Measurements from ENCODE around the gene ZNF358. TPM values are rescaled to one million over a fixed set of nuclear protein-coding genes. Genes with fewer than 3 reads are reported as not detected.

The ZNF358 gene
- total and polyA plus RNA-seq, 10 donors: 22.8 to 50.5 (median 43.1) TPM

DNA sequence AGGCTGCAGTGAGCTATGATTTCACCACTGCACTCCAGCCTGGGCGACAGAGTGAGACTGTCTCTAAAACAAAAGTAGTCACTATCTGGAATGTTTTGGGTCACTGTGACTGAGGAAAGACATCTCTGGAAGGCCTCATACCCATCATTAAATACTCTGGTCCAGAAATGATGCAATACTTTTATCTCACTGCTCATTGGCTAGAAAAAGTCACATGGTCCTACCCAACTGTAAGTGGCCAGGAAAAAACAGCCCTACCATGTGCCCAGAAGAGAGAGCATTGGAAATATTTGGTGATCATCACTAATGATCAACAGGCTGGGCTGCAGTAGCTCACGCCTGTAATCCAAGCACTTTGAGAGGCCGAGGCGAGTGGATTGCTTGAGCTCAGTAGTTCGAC, 49.4 kb downstream of the ZNF358 start:
- peaks cover 0 to 28% (median 15%) of the 10 kb centered on the region in 6 donors for H3K36me3 ChIP-seq
- H3K4me1 ChIP-seq: peaks cover 0 to 6% (median 5%) of the 10 kb centered on the region in 6 donors
- H3K4me3 ChIP-seq: no peak overlapping the region
- intact Hi-C loops (cut with DNase I; ENCODE audit: low total_unique reads): loop anchor here (5.0 kb wide), 2 partner anchors 117 to 237 kb away; partner anchors contain the start of gene TRAPPC5
- 75 to 98% (median 94%) methylated on average over 5 of the region's 5 CpGs for WGBS, 5 donors
- no peaks in the 10 kb centered on the region for H3K27me3 ChIP-seq (replicated peaks in 1 of 7)
- H3K9me3 ChIP-seq: no peaks in the 10 kb centered on the region
- H3K27ac ChIP-seq: no peak overlapping the region
- TF ChIP-seq, protein P1, sequence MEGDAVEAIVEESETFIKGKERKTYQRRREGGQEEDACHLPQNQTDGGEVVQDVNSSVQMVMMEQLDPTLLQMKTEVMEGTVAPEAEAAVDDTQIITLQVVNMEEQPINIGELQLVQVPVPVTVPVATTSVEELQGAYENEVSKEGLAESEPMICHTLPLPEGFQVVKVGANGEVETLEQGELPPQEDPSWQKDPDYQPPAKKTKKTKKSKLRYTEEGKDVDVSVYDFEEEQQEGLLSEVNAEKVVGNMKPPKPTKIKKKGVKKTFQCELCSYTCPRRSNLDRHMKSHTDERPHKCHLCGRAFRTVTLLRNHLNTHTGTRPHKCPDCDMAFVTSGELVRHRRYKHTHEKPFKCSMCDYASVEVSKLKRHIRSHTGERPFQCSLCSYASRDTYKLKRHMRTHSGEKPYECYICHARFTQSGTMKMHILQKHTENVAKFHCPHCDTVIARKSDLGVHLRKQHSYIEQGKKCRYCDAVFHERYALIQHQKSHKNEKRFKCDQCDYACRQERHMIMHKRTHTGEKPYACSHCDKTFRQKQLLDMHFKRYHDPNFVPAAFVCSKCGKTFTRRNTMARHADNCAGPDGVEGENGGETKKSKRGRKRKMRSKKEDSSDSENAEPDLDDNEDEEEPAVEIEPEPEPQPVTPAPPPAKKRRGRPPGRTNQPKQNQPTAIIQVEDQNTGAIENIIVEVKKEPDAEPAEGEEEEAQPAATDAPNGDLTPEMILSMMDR (IDR thresholded peaks at IDR 0.05 in 8 of 11, conservative IDR thresholded peaks at IDR 0.05 in 3 of 11): no peak
- TF ChIP-seq POLR2AphosphoS5 (IDR thresholded peaks at IDR 0.05) (no peak), POLR2A (IDR thresholded peaks at IDR 0.05) (no peak)
- DNase-seq: no peak

Small RNA genes lying within 50 kb of the gene (small RNA-seq; reads per million reads assigned to genes)
- 0 reads per million in 4 donors for gene AC008878.2

Other genes with a start within 250 kb of the ZNF358 start
- 100 to 1,000 TPM; 202 to 467 (median 368) TPM for gene INSR, start 221.7 kb upstream of the ZNF358 start, total RNA-seq
- 10 to 100 TPM in 2 of 3 donors, 1 to 10 TPM in 1; 7.6 to 21.5 (median 20.7) TPM for gene INSR, start 221.7 kb upstream of the ZNF358 start, polyA plus RNA-seq
- 10 to 100 TPM; 60.2 to 79.8 (median 71.1) TPM for gene ARHGEF18, start 167.2 kb upstream of the ZNF358 start, total RNA-seq
- 10 to 100 TPM; 24.3 to 56.9 (median 38.1) TPM for gene ARHGEF18, start 167.2 kb upstream of the ZNF358 start, polyA plus RNA-seq
- 1 to 10 TPM; 2.3 to 9.6 (median 5.2) TPM for gene PEX11G, start 27.1 kb upstream of the ZNF358 start, total RNA-seq
- gene PEX11G, start 27.1 kb upstream of the ZNF358 start, polyA plus RNA-seq: 1 to 10 TPM; 3.4 to 7.8 (median 4.0) TPM
- 100 to 1,000 TPM in 6 of 7 donors, 10 to 100 TPM in 1; 76.9 to 166 (median 131) TPM for gene MCOLN1, start 6.5 kb downstream of the ZNF358 start, total RNA-seq
- 100 to 1,000 TPM in 1 of 3 donors, 10 to 100 TPM in 2; 25.1 to 106 (median 68.5) TPM for gene MCOLN1, start 6.5 kb downstream of the ZNF358 start, polyA plus RNA-seq
- 100 to 1,000 TPM; 125 to 225 (median 151) TPM for gene PNPLA6, start 19.6 kb downstream of the ZNF358 start, total RNA-seq
- gene PNPLA6, start 19.6 kb downstream of the ZNF358 start, polyA plus RNA-seq: 100 to 1,000 TPM in 2 of 3 donors, 10 to 100 TPM in 1; 51.0 to 142 (median 130) TPM
- 1 to 10 TPM in 3 of 7 donors, under 1 TPM in 4; 0.28 to 1.5 (median 0.85) TPM for gene CAMSAP3, start 79.8 kb downstream of the ZNF358 start, total RNA-seq
- gene CAMSAP3, start 79.8 kb downstream of the ZNF358 start, polyA plus RNA-seq: under 1 TPM; 0.52 to 0.77 (median 0.76) TPM
- 10 to 100 TPM; 37.2 to 52.2 (median 41.4) TPM for gene XAB2, start 113.4 kb downstream of the ZNF358 start, total RNA-seq
- 10 to 100 TPM; 31.8 to 49.0 (median 48.3) TPM for gene XAB2, start 113.4 kb downstream of the ZNF358 start, polyA plus RNA-seq
- gene PET100, start 113.7 kb downstream of the ZNF358 start, total RNA-seq: 10 to 100 TPM in 6 of 7 donors, 1 to 10 TPM in 1; 8.7 to 94.5 (median 77.3) TPM
- gene PET100, start 113.7 kb downstream of the ZNF358 start, polyA plus RNA-seq: 100 to 1,000 TPM; 111 to 130 (median 125) TPM
- 1 to 10 TPM in 6 of 7 donors, not detected in 1; 1.5 to 2.7 (median 2.0) TPM for gene PCP2, start 117.6 kb downstream of the ZNF358 start, total RNA-seq
- gene PCP2, start 117.6 kb downstream of the ZNF358 start, polyA plus RNA-seq: 1 to 10 TPM; 2.5 to 5.9 (median 3.5) TPM
- 100 to 1,000 TPM; 144 to 455 (median 185) TPM for gene STXBP2, start 121.0 kb downstream of the ZNF358 start, total RNA-seq
- 100 to 1,000 TPM in 1 of 3 donors, 10 to 100 TPM in 2; 58.8 to 198 (median 94.4) TPM for gene STXBP2, start 121.0 kb downstream of the ZNF358 start, polyA plus RNA-seq
- 10 to 100 TPM in 4 of 7 donors, 1 to 10 TPM in 3; 5.4 to 44.0 (median 12.4) TPM for gene RETN, start 152.9 kb downstream of the ZNF358 start, total RNA-seq
- gene RETN, start 152.9 kb downstream of the ZNF358 start, polyA plus RNA-seq: 10 to 100 TPM; 26.0 to 60.6 (median 51.1) TPM
- 10 to 100 TPM; 12.9 to 95.6 (median 28.7) TPM for gene MCEMP1, start 161.0 kb downstream of the ZNF358 start, total RNA-seq
- 10 to 100 TPM in 2 of 3 donors, 1 to 10 TPM in 1; 3.9 to 23.7 (median 11.7) TPM for gene MCEMP1, start 161.0 kb downstream of the ZNF358 start, polyA plus RNA-seq
- gene TRAPPC5, start 164.7 kb downstream of the ZNF358 start, total RNA-seq: 10 to 100 TPM; 47.2 to 88.5 (median 77.4) TPM
- gene TRAPPC5, start 164.7 kb downstream of the ZNF358 start, polyA plus RNA-seq: 100 to 1,000 TPM in 2 of 3 donors, 10 to 100 TPM in 1; 94.3 to 159 (median 128) TPM
- gene FCER2, start 186.0 kb downstream of the ZNF358 start, total RNA-seq: 100 to 1,000 TPM in 1 of 7 donors, 10 to 100 TPM in 6; 26.4 to 121 (median 47.0) TPM
- gene FCER2, start 186.0 kb downstream of the ZNF358 start, polyA plus RNA-seq: 100 to 1,000 TPM in 2 of 3 donors, 10 to 100 TPM in 1; 48.0 to 108 (median 105) TPM
- 1 to 10 TPM in 3 of 7 donors, under 1 TPM in 3, not detected in 1; 0.34 to 4.0 (median 0.88) TPM for gene CLEC4G, start 216.0 kb downstream of the ZNF358 start, total RNA-seq
- gene CLEC4G, start 216.0 kb downstream of the ZNF358 start, polyA plus RNA-seq: 1 to 10 TPM in 2 of 3 donors, under 1 TPM in 1; 0.50 to 1.3 (median 1.0) TPM
- gene CD209, start 231.4 kb downstream of the ZNF358 start, total RNA-seq: 10 to 100 TPM in 2 of 7 donors, 1 to 10 TPM in 5; 1.1 to 22.2 (median 2.2) TPM
- gene CD209, start 231.4 kb downstream of the ZNF358 start, polyA plus RNA-seq: under 1 TPM; 0.42 to 0.56 (median 0.46) TPM
- 1 to 10 TPM in 1 of 7 donors, under 1 TPM in 1, not detected in 5; 0.89 to 3.3 TPM for gene CLEC4M, start 247.1 kb downstream of the ZNF358 start, total RNA-seq
- under 1 TPM in 2 of 3 donors, not detected in 1; 0.12 to 0.26 TPM for gene CLEC4M, start 247.1 kb downstream of the ZNF358 start, polyA plus RNA-seq

Measured in spleen (tissue), 11 donors.